Neural cell (in vitro differentiated cells): ENCODE results near the gene APLNR.

Experiments
- CTCF ChIP-seq: fragments of 450-650 bp; IDR thresholded peaks from 2 replicates; pipeline ENCODE4 v1.5.1; 2014; ENCODE audit warnings: antibody characterized with exemption, mild to moderate bottlenecking, moderate library complexity; ENCODE audit not compliant: poor library complexity, severe bottlenecking
- EP300 ChIP-seq: fragments of 450-650 bp; conservative IDR thresholded peaks from 2 replicates; pipeline ENCODE4 v1.6.1; 2014; ENCODE audit warnings: antibody characterized with exemption, mild to moderate bottlenecking, moderate library complexity; ENCODE audit not compliant: poor library complexity, severe bottlenecking
- EZH2 ChIP-seq: fragments of 200-600, 300-800 bp; shearing (Covaris generic), sonication (generic); IDR thresholded peaks from 2 replicates; pipeline ENCODE4 v1.6.1; 2014; ENCODE audit warnings: antibody characterized with exemption, low read length, borderline replicate concordance, mild to moderate bottlenecking; ENCODE audit not compliant: insufficient read depth, poor library complexity, severe bottlenecking
- MXI1 ChIP-seq: fragments of 450-650 bp; conservative IDR thresholded peaks from 2 replicates; pipeline ENCODE4 v1.6.1; 2014; ENCODE audit warnings: antibody characterized with exemption, mild to moderate bottlenecking; ENCODE audit not compliant: poor library complexity, severe bottlenecking
- POLR2AphosphoS5 ChIP-seq: IDR thresholded peaks from 2 replicates; pipeline ENCODE4 v1.6.1; 2012
- RAD21 ChIP-seq: fragments of 450-650 bp; conservative IDR thresholded peaks from 2 replicates; pipeline ENCODE4 v1.6.1; 2014; ENCODE audit warnings: antibody characterized with exemption, mild to moderate bottlenecking, moderate library complexity
- REST ChIP-seq: IDR thresholded peaks from 2 replicates; pipeline ENCODE4 v1.6.1; 2012; ENCODE audit warnings: borderline replicate concordance

GRCh38 chr11:57249384-57250319 lies 12.6 kb upstream of the APLNR start:
- TF ChIP-seq EZH2: no peak
- TF ChIP-seq CTCF: peak; percentile 87
- no peak for TF ChIP-seq EP300
- no peak for TF ChIP-seq REST
- TF ChIP-seq RAD21: peak; percentile 96
- TF ChIP-seq POLR2AphosphoS5: no peak
- no peak for TF ChIP-seq MXI1
